GM21390 (cell line): Measurements from ENCODE around the gene PPM1N.

ENCODE experiments used
- ATAC-seq: cut with Tn5 transposase; IDR thresholded peaks from one replicate; pipeline ENCODE4 v1.9.1; 2021; ENCODE audit not compliant: unreplicated experiment

PPM1N gene

DNA sequence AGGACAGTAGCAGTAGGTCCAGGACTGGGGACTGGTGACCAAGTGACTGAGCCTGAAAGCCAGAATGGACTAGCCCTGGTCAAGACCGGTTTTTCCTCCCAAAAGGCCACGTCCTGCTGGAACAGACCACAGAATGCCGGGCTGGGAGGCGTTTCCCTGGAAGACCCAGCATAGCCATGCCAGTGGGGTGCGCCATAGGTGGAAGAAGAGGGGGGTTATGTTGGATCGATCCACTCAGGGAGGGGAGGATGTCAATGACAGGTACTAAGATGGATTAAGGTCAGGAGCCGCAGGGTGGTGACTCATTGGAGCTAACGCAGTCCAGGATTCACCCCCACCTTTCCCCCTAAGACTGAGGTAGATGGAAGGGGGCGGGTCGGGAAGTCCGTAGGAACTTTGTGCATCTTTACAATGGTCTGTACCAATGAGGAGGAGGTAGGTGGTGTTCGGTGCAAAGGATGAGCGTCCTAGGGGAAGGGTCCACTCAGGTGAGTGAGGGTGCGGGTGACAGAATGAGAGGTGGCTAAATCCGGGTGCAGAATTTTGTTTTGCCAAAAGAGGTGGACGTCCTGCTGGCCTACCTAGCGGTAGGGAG lies 30.0 kb downstream of the PPM1N start:
- ATAC-seq, result no peak

- ATAC-seq, result no peak
Measured at GRCh38 chr19:45528744-45529419, 30.6 kb downstream of the PPM1N start.

GRCh38 chr19:45529420-45529785 lies 31.2 kb downstream of the PPM1N start:
- ATAC-seq, result no peak

GRCh38 chr19:45531349-45531748 lies 33.1 kb downstream of the PPM1N start:
- no peak for ATAC-seq

DNA sequence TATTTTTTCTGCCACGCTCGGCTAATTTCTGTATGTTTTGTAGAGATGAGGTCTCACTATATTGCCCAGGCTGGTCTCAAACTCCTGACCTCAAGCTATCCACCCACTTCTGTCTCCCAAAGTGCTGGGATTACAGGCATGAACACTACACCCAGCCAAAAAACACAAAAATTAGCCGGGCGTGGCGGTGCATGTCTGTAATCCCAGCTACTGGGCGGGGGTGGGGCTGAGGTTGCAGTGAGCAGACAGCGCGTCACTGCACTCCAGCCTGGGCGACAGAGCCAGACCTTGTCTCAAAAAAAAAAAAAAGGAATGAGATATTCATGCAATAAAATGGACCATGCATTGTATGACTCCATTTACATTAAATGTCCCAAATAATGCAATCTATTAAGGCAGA lies 41.2 kb downstream of the PPM1N start:
- ATAC-seq, result no peak

GRCh38 chr19:45542234-45542668 lies 44.0 kb downstream of the PPM1N start:
- ATAC-seq, result no peak

GRCh38 chr19:45547211-45547770 lies 49.0 kb downstream of the PPM1N start:
- no peak for ATAC-seq

DNA sequence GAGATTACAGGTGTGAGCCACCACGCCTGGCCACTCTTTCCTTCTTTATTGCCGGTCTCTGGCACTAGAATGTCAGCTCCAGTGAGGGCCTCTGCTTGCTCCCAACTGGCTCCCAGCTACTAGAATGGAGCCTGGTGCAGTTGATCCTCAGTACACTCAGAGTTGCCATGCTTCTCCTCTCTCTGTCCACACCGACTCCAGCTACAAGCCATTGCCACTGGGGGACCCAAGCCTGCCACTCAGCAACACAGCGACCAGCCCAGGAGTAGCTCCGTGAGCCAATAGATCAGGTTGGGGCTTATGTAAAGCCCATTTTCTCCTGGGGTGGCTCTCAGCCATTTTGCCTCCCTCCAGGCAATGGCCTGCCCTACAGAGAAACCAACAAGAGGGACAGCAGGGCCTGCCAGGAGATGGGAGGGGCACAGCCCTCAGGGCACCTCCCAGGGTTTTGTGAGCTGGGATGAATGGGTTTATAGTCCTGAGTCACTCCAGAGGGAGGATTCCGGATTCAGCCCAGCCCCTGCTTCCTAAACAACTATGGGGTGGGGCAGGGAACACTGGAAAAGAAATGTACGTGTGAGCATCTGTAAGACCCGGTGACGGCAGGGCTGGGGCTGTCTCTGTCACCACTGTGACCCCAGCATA lies 49.8 kb downstream of the PPM1N start:
- no peak for ATAC-seq
